A549 (cell line): ENCODE measurements around the gene FAM131A. TPM values are rescaled to one million over a fixed set of nuclear protein-coding genes. Genes with fewer than 3 reads are reported as not detected.

Experiments used
- ATAC-seq, 2 experiments: fragments of 200-7000 bp in 1 of 2; fragments of >200 bp in 1 of 2; cut with Nextera tagmentation in 1 of 2; cut with Tn5 transposase in 1 of 2; 3 replicates each; pipeline versions ENCODE4 v1.8.0 to v1.9.1; 2018 to 2020; ENCODE audit warnings: mild to moderate bottlenecking in 1 of 2, moderate library complexity in 1 of 2
- CTCF ChIA-PET: fragments of 300-600 bp; sonication (Branson Sonifier 250); formaldehyde crosslinking; extraction: SDS; loops from one replicate; lab custom pipeline; 2021; ENCODE audit warnings: antibody characterized with exemption, inconsistent platforms; lab: Yijun Ruan, JAX
- POLR2A ChIA-PET: fragments of 350-600 bp; formaldehyde crosslinking; extraction: SDS; loops from one replicate; lab custom pipeline; 2021; ENCODE audit warnings: antibody characterized with exemption, inconsistent platforms; lab: Yijun Ruan, JAX
- DNase-seq, 2 experiments: peaks; one replicate each; pipeline versions ENCODE4 v3.0.0 to v3.0.0-alpha.2; 2011 to 2016; ENCODE audit warnings: low read depth in 1 of 2, low spot score in 1 of 2
- FAIRE-seq: peaks from 2 replicates; lab custom pipeline; 2011; peaks lifted over from hg19 to GRCh38; lab: Jason Lieb, UNC
- H3K27ac ChIP-seq, 2 experiments: fragments of >200 bp; sonication (Bioruptor Twin); formaldehyde crosslinking; 3 replicates each; pipeline ENCODE4 v1.5.1; 2016 to 2017
- H3K4me1 ChIP-seq: fragments of >200 bp; sonication (Bioruptor Twin); formaldehyde crosslinking; 3 replicates; pipeline ENCODE4 v1.6.1; 2016
- H3K4me2 ChIP-seq: fragments of >200 bp; sonication (Bioruptor Twin); formaldehyde crosslinking; 3 replicates; pipeline ENCODE4 v1.6.1; 2016
- H3K4me3 ChIP-seq: fragments of >200 bp; sonication (Bioruptor Twin); formaldehyde crosslinking; 3 replicates; pipeline ENCODE4 v1.5.1; 2016
- H3K9me3 ChIP-seq: fragments of >200 bp; sonication (Bioruptor Twin); formaldehyde crosslinking; 3 replicates; pipeline ENCODE4 v1.6.1; 2016
- BHLHE40 ChIP-seq: IDR thresholded peaks from 2 replicates; pipeline ENCODE4 v1.6.1; 2012; ENCODE audit warnings: low read depth, low read length, inconsistent platforms
- CBX2 ChIP-seq: fragments of 200-600 bp; sonication (generic); IDR thresholded peaks from 2 replicates; pipeline ENCODE4 v1.6.1; 2016; ENCODE audit warnings: low read depth, mild to moderate bottlenecking, borderline replicate concordance
- CBX8 ChIP-seq: fragments of 200-600 bp; sonication (generic); IDR thresholded peaks from 2 replicates; pipeline ENCODE4 v1.6.1; 2016
- CEBPB ChIP-seq, 2 experiments: fragments of >200 bp in 1 of 2; sonication (Bioruptor Twin) in 1 of 2; formaldehyde crosslinking in 1 of 2; IDR thresholded peaks; 2 replicates each; pipeline ENCODE4 v1.6.1; 2012 to 2016
- CTCF ChIP-seq: fragments of >200 bp; sonication (Bioruptor Twin); formaldehyde crosslinking; IDR thresholded peaks from 3 replicates; pipeline ENCODE4 v1.5.1; 2016
- ELK1 ChIP-seq: fragments of 150-350 bp; IDR thresholded peaks from 2 replicates; pipeline ENCODE4 v1.6.1; 2014; ENCODE audit warnings: low read depth, mild to moderate bottlenecking, low read length
- EP300 ChIP-seq, 2 experiments: fragments of >200 bp; sonication (Bioruptor Twin); formaldehyde crosslinking; IDR thresholded peaks; 2 replicates in 1 of 2; 3 replicates in 1 of 2; pipeline ENCODE4 v1.6.1; 2016 to 2017
- FOSB ChIP-seq: fragments of 250-450 bp; sonication (Bioruptor Pico); IDR thresholded peaks from 2 replicates; pipeline ENCODE4 v1.5.0; 2020; ENCODE audit warnings: mild to moderate bottlenecking, moderate library complexity
- FOXS1 ChIP-seq: fragments of 250-450 bp; sonication (Bioruptor Pico); IDR thresholded peaks from 2 replicates; pipeline ENCODE4 v1.5.0; 2020; ENCODE audit warnings: mild to moderate bottlenecking, moderate library complexity
- HEYL ChIP-seq: fragments of 250-450 bp; sonication (Bioruptor Pico); IDR thresholded peaks from 2 replicates; pipeline ENCODE4 v1.8.0; 2021; ENCODE audit warnings: mild to moderate bottlenecking, moderate library complexity
- HMGXB4 ChIP-seq: fragments of 250-450 bp; sonication (Bioruptor Pico); IDR thresholded peaks from 2 replicates; pipeline ENCODE4 v1.5.0; 2021; ENCODE audit warnings: mild to moderate bottlenecking, moderate library complexity, borderline replicate concordance
- JUNB ChIP-seq: fragments of >200 bp; sonication (Bioruptor Twin); formaldehyde crosslinking; IDR thresholded peaks from 2 replicates; pipeline ENCODE4 v1.6.1; 2016
- KDM1A ChIP-seq: fragments of 200-600 bp; sonication (generic); IDR thresholded peaks from 2 replicates; pipeline ENCODE4 v1.6.1; 2016; ENCODE audit warnings: low read depth, mild to moderate bottlenecking
- KDM5A ChIP-seq: fragments of 200-600 bp; sonication (generic); IDR thresholded peaks from 2 replicates; pipeline ENCODE4 v1.6.1; 2016; ENCODE audit warnings: antibody characterized with exemption, mild to moderate bottlenecking
- NPAS2 ChIP-seq: fragments of 250-450 bp; sonication (Bioruptor Pico); IDR thresholded peaks from 2 replicates; pipeline ENCODE4 v1.8.0; 2022; ENCODE audit warnings: mild to moderate bottlenecking, moderate library complexity, borderline replicate concordance
- NR3C1 ChIP-seq: fragments of >200 bp; sonication (Bioruptor Twin); formaldehyde crosslinking; IDR thresholded peaks from 3 replicates; pipeline ENCODE4 v1.6.1; 2017
- PBX3 ChIP-seq: IDR thresholded peaks from 2 replicates; pipeline ENCODE4 v1.6.1; 2012
- PHF8 ChIP-seq: fragments of 200-600 bp; sonication (generic); IDR thresholded peaks from 2 replicates; pipeline ENCODE4 v1.6.1; 2016; ENCODE audit warnings: low read depth, mild to moderate bottlenecking, antibody characterized with exemption, moderate library complexity, borderline replicate concordance
- POLR2AphosphoS2 ChIP-seq: conservative IDR thresholded peaks from 2 replicates; pipeline ENCODE4 v1.6.1; 2012; ENCODE audit warnings: low read length, improper control_type of control experiment, inconsistent platforms
- RAD21 ChIP-seq, 2 experiments: fragments of >200 bp in 1 of 2; sonication (Bioruptor Twin) in 1 of 2; formaldehyde crosslinking in 1 of 2; IDR thresholded peaks in 1 of 2; conservative IDR thresholded peaks in 1 of 2; 2 replicates in 1 of 2; 3 replicates in 1 of 2; pipeline ENCODE4 v1.6.1; 2012 to 2018; ENCODE audit warnings: inconsistent platforms in 1 of 2
- TFCP2L1 ChIP-seq: fragments of 250-450 bp; sonication (Bioruptor Pico); IDR thresholded peaks from 2 replicates; pipeline ENCODE4 v1.5.0; 2021; ENCODE audit warnings: mild to moderate bottlenecking
- TP53 ChIP-seq: fragments of 250-450 bp; sonication (Bioruptor Pico); IDR thresholded peaks from 2 replicates; pipeline ENCODE4 v1.5.0; 2021; ENCODE audit warnings: mild to moderate bottlenecking, moderate library complexity
- ZC3H11A ChIP-seq: fragments of 450-650 bp; IDR thresholded peaks from 2 replicates; pipeline ENCODE4 v1.6.1; 2014; ENCODE audit warnings: antibody characterized with exemption, mild to moderate bottlenecking
- ZFP36 ChIP-seq: fragments of 450-650 bp; IDR thresholded peaks from 2 replicates; pipeline ENCODE4 v1.6.1; 2014; ENCODE audit warnings: borderline replicate concordance; ENCODE audit not compliant: partially characterized antibody
- ZNF302 ChIP-seq: fragments of 250-450 bp; sonication (Bioruptor Pico); IDR thresholded peaks from 2 replicates; pipeline ENCODE4 v1.9.0; 2021; ENCODE audit warnings: inconsistent platforms, mild to moderate bottlenecking, moderate library complexity
- WGBS: methylation state at CpG from one replicate; pipeline ENCODE4 v1.1.6; 2017; ENCODE audit errors: missing lambda C conversion rate; 5-methylcytosine and 5-hydroxymethylcytosine counted together
- polyA plus RNA-seq, 4 experiments: library from polyadenylated mRNA; depleted of rRNA in 3 of 4; stranded (reverse); fragments of >200 nt; fragmentation: RNase III in 1 of 4; extraction: RNeasy Plus Mini Kit Qiagen cat#74134 plus additional on column Dnase treatment in 1 of 4; gene quantifications; 2 replicates in 3 of 4; 3 replicates in 1 of 4; pipeline ENCODE4 v1.2.3, GENCODE V29; 2011 to 2017

The FAM131A gene
- polyA plus RNA-seq, 2 of the 4 experiments (the other 2 are of a cell fraction), result 5.2 to 6.1 TPM

GRCh38 chr3:184289426-184289938 is 47.9 kb upstream of the FAM131A start (continued):
- peak; percentile 71 for TF ChIP-seq CTCF
- TF ChIP-seq KDM1A, result no peak
- no peak for TF ChIP-seq HEYL (CRISPR knock-in tag)

- no peak overlapping the region for H3K4me2 ChIP-seq
- CTCF ChIA-PET, result interaction anchor here (0.5 to 1.8 kb wide), 7 partner anchors 93 to 462 kb away, joined by 3 to 7 read pairs (median 3); no protein-coding TSS in a partner anchor
- H3K4me1 ChIP-seq, result no peaks in the 10 kb centered on the region
- TF ChIP-seq PBX3 (no peak), ZFP36 (no peak), NPAS2 (no peak), RAD21 (conservative IDR thresholded peaks at IDR 0.05 in 1 of 2, IDR thresholded peaks at IDR 0.05 in 1 of 2) (no peak), NR3C1 (no peak), POLR2AphosphoS2 (no peak), KDM5A (no peak), EP300 (IDR thresholded peaks at IDR 0.05) (no peak)
- FAIRE-seq (no peak), DNase-seq (no peak), ATAC-seq (no peak)
- 75% methylated on average over 8 of the region's 10 CpGs for WGBS
- POLR2A ChIA-PET, result no interaction called here
- no peaks in the 10 kb centered on the region for H3K9me3 ChIP-seq
- H3K27ac ChIP-seq, result no peak overlapping the region
- no peak overlapping the region for H3K4me3 ChIP-seq
Measured at GRCh38 chr3:184290331-184290730, 47.1 kb upstream of the FAM131A start.

- POLR2A ChIA-PET, result no interaction called here
- 70% methylated on average over 17 of the region's 22 CpGs for WGBS
Measured at GRCh38 chr3:184291044-184291737, 46.2 kb upstream of the FAM131A start.

GRCh38 chr3:184291738-184292445 is 45.5 kb upstream of the FAM131A start:
- CTCF ChIA-PET, result interaction anchor here (1.1 to 1.2 kb wide), 3 partner anchors 42 to 407 kb away, joined by 3 to 4 read pairs (median 3); partner anchors contain the start of genes EEF1AKMT4 and PARL
- ATAC-seq (no peak), DNase-seq (no peak), FAIRE-seq (no peak)
- Histone ChIP-seq H3K27ac (no peak overlapping the region), H3K4me2 (no peak overlapping the region), H3K9me3 (no peaks in the 10 kb centered on the region), H3K4me1 (no peaks in the 10 kb centered on the region), H3K4me3 (no peak overlapping the region)
- 81% methylated on average over 20 of the region's 21 CpGs for WGBS
- POLR2A ChIA-PET, result no interaction called here
- TF ChIP-seq EP300 (IDR thresholded peaks at IDR 0.05) (no peak), FOXS1 (CRISPR knock-in tag) (no peak), ZC3H11A (no peak), BHLHE40 (no peak), CBX8 (no peak), ELK1 (no peak), CBX2 (no peak), TP53 (CRISPR knock-in tag) (no peak), HMGXB4 (CRISPR knock-in tag) (no peak), FOSB (CRISPR knock-in tag) (no peak), ZNF302 (CRISPR knock-in tag) (no peak)

More at GRCh38 chr3:184291044-184291737, 46.2 kb upstream of the FAM131A start:
- FAIRE-seq (no peak), ATAC-seq (no peak), DNase-seq (no peak)
- Histone ChIP-seq H3K9me3 (no peaks in the 10 kb centered on the region), H3K4me1 (no peaks in the 10 kb centered on the region), H3K4me2 (no peak overlapping the region), H3K27ac (no peak overlapping the region), H3K4me3 (no peak overlapping the region)
- TF ChIP-seq JUNB, result no peak
- TF ChIP-seq TFCP2L1, result no peak
- TF ChIP-seq PHF8, result no peak
- TF ChIP-seq CEBPB (IDR thresholded peaks at IDR 0.05), result no peak
- CTCF ChIA-PET, result interaction anchor here (0.5 to 1.2 kb wide), 7 partner anchors 41 to 463 kb away, joined by 3 to 4 read pairs (median 3); partner anchors contain the start of genes EEF1AKMT4 and PARL
